ENCODE data around the gene ITPR1. TPM values are rescaled to one million over a fixed set of nuclear protein-coding genes. Genes with fewer than 3 reads are reported as not detected.

The ITPR1 gene
- total RNA-seq, 1 experiment from 2014 or later = 48.5 TPM

- no peaks in the 10 kb centered on the region for H3K27me3 ChIP-seq (ENCODE audit: low read length)
- H3K27ac ChIP-seq (ENCODE audit: low read length) = peak overlapping the region; percentile 75
- H3K4me3 ChIP-seq (ENCODE audit: low read length) = peak overlapping the region; percentile 32
- H3K79me2 ChIP-seq (ENCODE audit: low read length) = no peaks in the 10 kb centered on the region
- intact Hi-C loops (cut with micrococcal nuclease) = loop anchor here (1.0 to 5.0 kb wide), 7 partner anchors 20 to 499 kb away; partner anchors contain the start of gene ARL8B
- BruUV-seq (replicated peaks) = no TSS peak
- no peak overlapping the region for H2AFZ ChIP-seq (ENCODE audit: low read length)
- peak overlapping the region; percentile 18 for H3K9ac ChIP-seq (ENCODE audit: low read length)
- no peaks in the 10 kb centered on the region for H3F3A ChIP-seq (ENCODE audit: low read length, unreplicated experiment)
- no peak for TF ChIP-seq EZH2 (IDR thresholded peaks at IDR 0.05; ENCODE audit: low read length, unreplicated experiment)
- TF ChIP-seq CTCF (conservative IDR thresholded peaks at IDR 0.05; ENCODE audit: low read depth, low read length) = no peak
- 0 out of 2 replicates have a peak, but pooled peaks have one; percentile 28 for TF ChIP-seq EZH2phosphoT487 (IDR thresholded peaks at IDR 0.05; ENCODE audit: borderline replicate concordance, low read length)
- peaks cover 27% of the 10 kb centered on the region for H3K4me1 ChIP-seq (ENCODE audit: insufficient read depth, low read length)
- peak; percentile 82 for DNase-seq
- ChIA-PET POLR2A (ENCODE audit: unreplicated experiment) (interaction anchor here (0.5 to 0.8 kb wide), 2 partner anchors 21 to 477 kb away, joined by 3 to 6 read pairs; no protein-coding TSS in a partner anchor), CTCF (interaction anchor here (1.3 kb wide), 1 partner anchor 15 kb away, joined by 5 read pairs; no protein-coding TSS in a partner anchor)
- no peaks in the 10 kb centered on the region for H3K9me2 ChIP-seq (replicated peaks; ENCODE audit: low read length)
- ATAC-seq = peak; percentile 87
- H3K9me3 ChIP-seq (ENCODE audit: low read length) = no peaks in the 10 kb centered on the region
- H4K20me1 ChIP-seq (ENCODE audit: low read length) = no peaks in the 10 kb centered on the region
- H3K36me3 ChIP-seq (ENCODE audit: low read depth, low read length) = peaks cover 6% of the 10 kb centered on the region
- peak overlapping the region; percentile 66 for H3K4me2 ChIP-seq (ENCODE audit: low read length)
Measured at GRCh38 chr3:4695846-4696245, 202.7 kb downstream of the ITPR1 start.

- H3K27ac ChIP-seq (ENCODE audit: low read length) = peak overlapping the region; percentile 75
- no peaks in the 10 kb centered on the region for H3K27me3 ChIP-seq (ENCODE audit: low read length)
- H3K4me2 ChIP-seq (ENCODE audit: low read length) = peak overlapping the region; percentile 66
- H3K4me1 ChIP-seq (ENCODE audit: insufficient read depth, low read length) = peaks cover 27% of the 10 kb centered on the region
- H3K4me3 ChIP-seq (ENCODE audit: low read length) = no peak overlapping the region
- CTCF ChIA-PET = interaction anchor here (1.3 kb wide), 1 partner anchor 15 kb away, joined by 5 read pairs; no protein-coding TSS in a partner anchor
- H3F3A ChIP-seq (ENCODE audit: low read length, unreplicated experiment) = no peaks in the 10 kb centered on the region
- H4K20me1 ChIP-seq (ENCODE audit: low read length) = no peaks in the 10 kb centered on the region
- DNase-seq = peak; percentile 70
- BruUV-seq (replicated peaks) = TSS peak; percentile 76
- peak overlapping the region; percentile 2; the same call in 1 of the 2 replicates for H3K9ac ChIP-seq (ENCODE audit: low read length)
- H2AFZ ChIP-seq (ENCODE audit: low read length) = no peak overlapping the region
- H3K79me2 ChIP-seq (ENCODE audit: low read length) = no peaks in the 10 kb centered on the region
- TF ChIP-seq CTCF (conservative IDR thresholded peaks at IDR 0.05; ENCODE audit: low read depth, low read length) = no peak
- no peak for TF ChIP-seq EZH2phosphoT487 (IDR thresholded peaks at IDR 0.05; ENCODE audit: borderline replicate concordance, low read length)
- TF ChIP-seq EZH2 (IDR thresholded peaks at IDR 0.05; ENCODE audit: low read length, unreplicated experiment) = no peak
- intact Hi-C loops (cut with micrococcal nuclease) = loop anchor here (1.0 to 5.0 kb wide), 7 partner anchors 20 to 499 kb away; partner anchors contain the start of gene ARL8B
- no peaks in the 10 kb centered on the region for H3K9me3 ChIP-seq (ENCODE audit: low read length)
- POLR2A ChIA-PET (ENCODE audit: unreplicated experiment) = no interaction called here
- peaks cover 6% of the 10 kb centered on the region for H3K36me3 ChIP-seq (ENCODE audit: low read depth, low read length)
- ATAC-seq = peak; percentile 51
- no peaks in the 10 kb centered on the region for H3K9me2 ChIP-seq (replicated peaks; ENCODE audit: low read length)
Measured at GRCh38 chr3:4696266-4696665, 203.1 kb downstream of the ITPR1 start.

- intact Hi-C loops (cut with micrococcal nuclease) = loop anchor here (5.0 kb wide), 1 partner anchor 286 kb away; no protein-coding TSS in a partner anchor
- POLR2A ChIA-PET (ENCODE audit: unreplicated experiment) = no interaction called here
Measured at GRCh38 chr3:4698125-4698821, 205.1 kb downstream of the ITPR1 start.

More at GRCh38 chr3:4698125-4698821, 205.1 kb downstream of the ITPR1 start:
- Histone ChIP-seq H3K79me2 (ENCODE audit: low read length) (no peaks in the 10 kb centered on the region), H3K4me3 (ENCODE audit: low read length) (no peak overlapping the region), H3F3A (ENCODE audit: low read length, unreplicated experiment) (no peaks in the 10 kb centered on the region), H3K36me3 (ENCODE audit: low read depth, low read length) (peaks cover 5% of the 10 kb centered on the region), H3K27ac (ENCODE audit: low read length) (no peak overlapping the region), H4K20me1 (ENCODE audit: low read length) (no peaks in the 10 kb centered on the region), H2AFZ (ENCODE audit: low read length) (no peak overlapping the region), H3K9me2 (replicated peaks; ENCODE audit: low read length) (no peaks in the 10 kb centered on the region), H3K4me1 (ENCODE audit: insufficient read depth, low read length) (peaks cover 27% of the 10 kb centered on the region), H3K4me2 (ENCODE audit: low read length) (no peak overlapping the region), H3K27me3 (ENCODE audit: low read length) (no peaks in the 10 kb centered on the region), H3K9ac (ENCODE audit: low read length) (no peak overlapping the region), H3K9me3 (ENCODE audit: low read length) (no peaks in the 10 kb centered on the region)
- DNase-seq (no peak), ATAC-seq (no peak)
- CTCF ChIA-PET = no interaction called here
- TF ChIP-seq CTCF (conservative IDR thresholded peaks at IDR 0.05; ENCODE audit: low read depth, low read length) (no peak), EZH2phosphoT487 (IDR thresholded peaks at IDR 0.05; ENCODE audit: borderline replicate concordance, low read length) (no peak)
- BruUV-seq (replicated peaks) = no TSS peak
